HPDE6-E6E7 (cell line): Measurements from ENCODE around the gene RNF121.

ENCODE experiments used
- DNase-seq: peaks from one replicate; pipeline ENCODE4 v3.0.0; 2011; ENCODE audit warnings: missing footprints; ENCODE audit errors: extremely low spot score

RNF121 gene

GRCh38 chr11:71987521-71987920 lies 58.7 kb downstream of the RNF121 start:
- DNase-seq: no peak

GRCh38 chr11:71988050-71988449 lies 59.2 kb downstream of the RNF121 start:
- DNase-seq: no peak

GRCh38 chr11:71990701-71991100 lies 61.9 kb downstream of the RNF121 start:
- DNase-seq: no peak

- no peak for DNase-seq
These were observed 62.6 kb downstream of the RNF121 start for GRCh38 chr11:71991494-71991893.

DNA sequence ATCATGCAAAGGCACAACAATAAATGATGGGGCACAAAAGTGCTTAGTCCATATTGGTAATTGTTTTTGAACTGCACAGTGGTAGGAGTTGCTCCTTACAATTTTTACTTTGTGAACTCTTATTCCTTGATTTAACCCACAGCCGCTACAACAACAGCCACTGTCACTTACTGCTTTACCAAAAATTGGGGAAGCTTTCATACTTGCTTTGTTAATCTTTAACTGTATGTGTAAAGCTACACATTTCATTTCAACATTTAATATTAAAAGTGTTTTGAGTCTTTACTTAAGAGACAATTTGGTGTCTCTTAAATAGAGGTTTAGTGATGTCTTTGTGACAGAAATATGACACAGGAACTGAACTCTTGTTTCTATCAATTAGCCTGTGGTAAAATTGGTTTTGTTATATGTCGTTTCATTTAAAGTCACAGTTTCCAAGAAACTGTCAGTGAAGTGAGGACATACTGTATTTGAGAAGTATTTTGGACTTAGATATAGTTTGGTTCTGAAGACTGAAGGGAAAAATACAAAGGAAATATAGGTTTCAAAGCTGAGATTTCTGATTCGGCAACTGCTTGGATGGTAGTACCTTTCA lies 63.4 kb downstream of the RNF121 start:
- no peak for DNase-seq

GRCh38 chr11:71994786-71995185 lies 65.9 kb downstream of the RNF121 start:
- no peak for DNase-seq

DNA sequence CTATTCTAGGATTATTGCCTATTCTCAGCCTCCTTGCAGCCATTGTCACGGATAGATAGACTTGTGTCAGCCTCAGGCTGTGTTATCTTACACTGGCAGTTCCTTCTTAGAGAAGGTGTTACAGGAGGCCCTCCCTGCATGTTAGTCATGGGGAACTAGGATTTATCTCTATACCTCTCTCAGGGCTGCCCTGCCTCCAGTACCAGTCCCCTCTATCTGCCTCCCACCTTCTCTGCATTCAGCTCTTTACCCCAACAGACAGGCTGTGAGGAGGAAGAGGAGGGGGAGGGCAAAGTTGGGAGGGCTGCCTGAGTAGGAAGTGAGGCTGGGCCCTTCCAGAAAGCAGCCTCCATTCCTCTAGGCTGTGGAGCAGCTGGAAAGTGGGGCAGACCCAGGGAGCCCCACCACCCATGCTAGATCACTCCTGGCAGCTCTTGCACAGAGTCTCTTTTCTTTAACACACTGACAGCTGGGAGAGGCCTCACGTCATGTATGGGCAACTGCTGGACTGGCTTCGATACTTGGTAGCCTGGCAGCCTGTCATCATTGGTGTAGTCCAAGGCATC lies 67.0 kb downstream of the RNF121 start:
- DNase-seq: no peak

DNA sequence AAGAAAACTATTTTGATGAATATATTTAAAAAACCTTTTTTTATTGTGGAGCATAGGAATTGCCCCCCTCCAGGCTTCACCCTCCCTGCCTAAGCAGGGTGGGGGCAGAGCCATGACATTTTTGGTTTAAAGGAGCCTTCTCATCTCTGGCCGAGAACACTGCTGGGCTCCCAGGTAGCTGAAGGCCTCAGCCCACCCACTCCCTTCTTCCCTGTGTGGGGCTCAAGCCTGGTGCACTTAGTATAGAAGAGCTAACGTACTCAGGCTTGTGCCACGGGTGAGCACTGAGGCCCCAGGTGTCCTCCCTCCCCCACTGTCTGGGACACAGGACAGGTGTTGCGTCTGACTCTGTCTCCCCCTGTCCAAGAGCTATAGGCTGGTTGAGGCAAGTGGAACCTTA lies 67.7 kb downstream of the RNF121 start:
- no peak for DNase-seq

GRCh38 chr11:71996946-71997345 lies 68.1 kb downstream of the RNF121 start:
- no peak for DNase-seq

GRCh38 chr11:71997594-71997993 lies 68.7 kb downstream of the RNF121 start:
- DNase-seq: no peak

DNA sequence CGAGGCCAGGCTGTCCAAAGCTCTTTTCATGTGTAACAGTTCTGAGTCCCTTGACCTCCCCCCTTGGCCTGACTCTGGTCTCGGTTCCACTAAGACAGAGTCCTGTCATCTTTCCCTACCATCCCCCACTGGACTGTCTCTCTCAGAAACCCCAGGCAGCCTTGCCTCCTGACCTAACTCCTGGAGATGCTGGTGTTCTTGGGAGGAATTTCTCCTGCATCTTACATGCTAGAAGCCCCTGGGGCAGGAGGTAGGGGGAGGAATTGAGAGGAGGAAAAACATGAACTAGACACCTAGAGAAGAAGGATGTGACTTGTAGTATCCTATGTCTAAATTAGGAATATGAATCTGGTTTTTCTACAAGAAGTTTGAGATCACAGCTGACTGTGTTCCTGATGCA lies 69.2 kb downstream of the RNF121 start:
- no peak for DNase-seq

GRCh38 chr11:71998649-71999310 lies 69.9 kb downstream of the RNF121 start, which contains the start of gene IL18BP:
Gene IL18BP (plus strand): TSS chr11:71998909. CDS start chr11:71999985, 1,076 bp downstream.
- DNase-seq: no peak

GRCh38 chr11:71999362-71999761 lies 70.5 kb downstream of the RNF121 start:
- DNase-seq: no peak

- no peak for DNase-seq
These were observed 71.0 kb downstream of the RNF121 start for GRCh38 chr11:71999798-72000197.

GRCh38 chr11:72000202-72000867 lies 71.5 kb downstream of the RNF121 start:
- no peak for DNase-seq

DNA sequence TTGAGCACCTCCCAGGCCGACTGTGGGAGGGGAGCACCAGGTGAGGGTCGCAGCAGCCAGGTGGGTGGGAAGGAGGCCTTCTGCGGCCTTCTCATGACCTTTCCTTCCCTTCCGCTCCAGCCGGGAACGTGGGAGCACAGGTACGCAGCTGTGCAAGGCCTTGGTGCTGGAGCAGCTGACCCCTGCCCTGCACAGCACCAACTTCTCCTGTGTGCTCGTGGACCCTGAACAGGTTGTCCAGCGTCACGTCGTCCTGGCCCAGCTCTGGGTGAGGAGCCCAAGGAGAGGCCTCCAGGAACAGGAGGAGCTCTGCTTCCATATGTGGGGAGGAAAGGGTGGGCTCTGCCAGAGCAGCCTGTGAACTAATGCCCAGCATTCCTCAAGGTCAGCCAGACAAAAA lies 72.4 kb downstream of the RNF121 start:
- no peak for DNase-seq

DNA sequence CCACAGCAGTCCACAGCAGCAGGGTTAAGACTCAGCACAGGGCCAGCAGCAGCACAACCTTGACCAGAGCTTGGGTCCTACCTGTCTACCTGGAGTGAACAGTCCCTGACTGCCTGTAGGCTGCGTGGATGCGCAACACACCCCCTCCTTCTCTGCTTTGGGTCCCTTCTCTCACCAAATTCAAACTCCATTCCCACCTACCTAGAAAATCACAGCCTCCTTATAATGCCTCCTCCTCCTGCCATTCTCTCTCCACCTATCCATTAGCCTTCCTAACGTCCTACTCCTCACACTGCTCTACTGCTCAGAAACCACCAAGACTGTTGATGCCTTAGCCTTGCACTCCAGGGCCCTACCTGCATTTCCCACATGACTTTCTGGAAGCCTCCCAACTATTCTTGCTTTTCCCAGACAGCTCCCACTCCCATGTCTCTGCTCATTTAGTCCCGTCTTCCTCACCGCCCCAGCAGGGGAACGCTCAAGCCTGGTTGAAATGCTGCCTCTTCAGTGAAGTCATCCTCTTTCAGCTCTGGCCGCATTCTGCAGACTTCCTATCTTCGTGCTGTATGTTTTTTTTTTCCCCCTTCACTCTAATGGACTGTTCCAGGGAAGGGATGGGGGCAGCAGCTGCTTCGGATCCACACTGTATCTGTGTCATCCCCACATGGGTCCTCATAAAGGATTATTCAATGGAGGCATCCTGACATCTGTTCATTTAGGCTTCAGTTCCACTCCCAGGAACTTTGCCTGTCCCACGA lies 73.2 kb downstream of the RNF121 start:
- DNase-seq: no peak

- DNase-seq: no peak
These were observed 74.3 kb downstream of the RNF121 start for GRCh38 chr11:72002841-72003775.

DNA sequence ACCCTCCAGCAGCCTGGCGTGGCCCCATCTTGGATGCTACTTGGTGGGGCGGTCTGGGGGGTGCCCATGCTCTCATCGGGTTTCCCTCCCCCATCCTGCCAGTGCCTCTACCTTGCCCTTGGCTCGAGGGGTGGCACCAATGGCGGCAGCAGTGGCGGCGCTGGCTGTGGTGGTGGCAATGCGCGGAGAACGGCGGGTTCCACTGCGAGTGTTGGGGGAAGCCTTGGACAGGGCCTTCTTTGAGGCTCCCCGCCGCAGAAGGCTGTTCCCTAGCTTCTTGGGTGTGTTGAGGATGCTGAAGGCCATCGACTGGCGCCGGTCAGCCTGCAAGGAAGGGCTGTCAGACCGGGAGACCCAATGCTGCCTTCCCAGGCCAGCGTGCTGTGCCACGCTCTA lies 74.9 kb downstream of the RNF121 start:
- DNase-seq: no peak

GRCh38 chr11:72004515-72005346 lies 75.9 kb downstream of the RNF121 start:
- DNase-seq: no peak
